ENCODE measurements around the gene P4HA2.

GRCh38 chr5:132260714-132261551 lies 33.3 kb upstream of the P4HA2 start:
- TF ChIP-seq POLR2AphosphoS5 (IDR thresholded peaks at IDR 0.05; ENCODE audit: low read depth, low read length), result no peak
- no peak for TF ChIP-seq CTCF (IDR thresholded peaks at IDR 0.05)
- TF ChIP-seq REST (IDR thresholded peaks at IDR 0.05; ENCODE audit: insufficient read depth in 1 of 2, low read depth in 2 of 2, low read length in 1 of 2), result no peak
- no peak for TF ChIP-seq TCF7L2 (IDR thresholded peaks at IDR 0.05; ENCODE audit: low read depth, low read length)

All from Panc1 (cell line).